Measurements from ENCODE around the gene HOXC5.

GRCh38 chr12:53996240-53997203, 36.3 kb upstream of the HOXC5 start:
- no peak for TF ChIP-seq CTCF (IDR thresholded peaks at IDR 0.05)
- no peak for TF ChIP-seq POLR2A (IDR thresholded peaks at IDR 0.05)
